HepG2 (cell line): ENCODE results near the gene CXCL9. TPM values are rescaled to one million over a fixed set of nuclear protein-coding genes. Genes with fewer than 3 reads are reported as not detected.
"Not testable (repeated sequence)": the region's sequence is repeated elsewhere in the genome, so short reads cannot be mapped to it uniquely, and the experiment has no call there.

Experiments used
- ATAC-seq: fragments of 200-7000 bp; cut with Tn5 transposase; 3 replicates; pipeline ENCODE4 v1.9.1; 2020; ENCODE audit warnings: mild to moderate bottlenecking, moderate library complexity
- BruUV-seq: library from RNA; stranded (reverse); fragments of 400-500 nt; replicated peaks from 2 replicates; lab custom pipeline; 2021; lab: Mats Ljungman, UMichigan
- CTCF ChIA-PET: fragments of 300-600 bp; formaldehyde crosslinking; extraction: SDS; loops from one replicate; lab custom pipeline; 2021; ENCODE audit warnings: low total read pairs, inconsistent platforms, low intra/inter-chr PET ratio; lab: Yijun Ruan, JAX
- POLR2A ChIA-PET: fragments of 350-600 bp; sonication (Branson Sonifier 250); formaldehyde crosslinking; loops from one replicate; lab custom pipeline; 2020; ENCODE audit warnings: antibody characterized with exemption, inconsistent platforms; lab: Yijun Ruan, JAX
- DNase-seq: peaks from one replicate; pipeline ENCODE4 v3.0.0-alpha.2; 2015; ENCODE audit warnings: low spot score
- FAIRE-seq: peaks from 3 replicates; lab custom pipeline; 2011; peaks lifted over from hg19 to GRCh38; lab: Jason Lieb, UNC
- H2AFZ ChIP-seq: one replicate; pipeline ENCODE4 v1.6.1; 2011; ENCODE audit warnings: low read length, inconsistent platforms
- H3K27ac ChIP-seq: fragments of 300-600 bp; 3 replicates; pipeline ENCODE4 v1.8.0; 2011; ENCODE audit warnings: mixed run types, mild to moderate bottlenecking, mixed read lengths, low read length, inconsistent platforms; ENCODE audit not compliant: insufficient read depth; ENCODE audit errors: extremely low read length
- H3K27me3 ChIP-seq, 2 experiments: fragments of 200-600 bp in 1 of 2; 2 replicates in 1 of 2; 3 replicates in 1 of 2; pipeline versions ENCODE4 v1.6.0 to v1.8.0; 2011; ENCODE audit warnings: low read length in 2 of 2, mild to moderate bottlenecking in 2 of 2, moderate library complexity in 2 of 2, inconsistent platforms in 1 of 2; ENCODE audit not compliant: insufficient read depth in 2 of 2, control insufficient read depth in 1 of 2
- H3K36me3 ChIP-seq, 2 experiments: fragments of 200-600 bp in 1 of 2; replicated peaks in 1 of 2; 2 replicates in 1 of 2; 3 replicates in 1 of 2; pipeline versions ENCODE4 v1.5.1 to v1.8.0; 2011; ENCODE audit warnings: low read length in 2 of 2, inconsistent platforms in 1 of 2; ENCODE audit not compliant: insufficient read depth in 2 of 2, control insufficient read depth in 1 of 2
- H3K4me1 ChIP-seq: 2 replicates; pipeline ENCODE4 v1.5.1; 2012; ENCODE audit warnings: low read length, inconsistent platforms; ENCODE audit not compliant: insufficient read depth
- H3K4me2 ChIP-seq: 2 replicates; pipeline ENCODE4 v1.6.0; 2011; ENCODE audit warnings: low read depth, low read length, inconsistent platforms
- H3K4me3 ChIP-seq, 3 experiments: fragments of 200-600 bp in 1 of 3; sonication (generic), shearing (Covaris generic) in 1 of 3; replicated peaks in 1 of 3; 2 replicates each; pipeline ENCODE4 v1.5.1; 2011 to 2016; ENCODE audit warnings: low read length in 3 of 3, inconsistent platforms in 2 of 3, low read depth in 2 of 3, mild to moderate bottlenecking in 2 of 3, control low read depth in 1 of 3, mixed read lengths in 1 of 3; ENCODE audit not compliant: insufficient read depth in 1 of 3
- H3K79me2 ChIP-seq: one replicate; pipeline ENCODE4 v1.6.1; 2011; ENCODE audit warnings: low read length, inconsistent platforms; ENCODE audit not compliant: insufficient read depth
- H3K9ac ChIP-seq: 2 replicates; pipeline ENCODE4 v1.6.0; 2011; ENCODE audit warnings: mild to moderate bottlenecking, low read depth, low read length, inconsistent platforms; ENCODE audit not compliant: insufficient read depth
- H3K9me3 ChIP-seq: 2 replicates; pipeline ENCODE4 v1.5.1; 2012; ENCODE audit warnings: mild to moderate bottlenecking, low read length
- H4K20me1 ChIP-seq: 2 replicates; pipeline ENCODE4 v1.6.0; 2011; ENCODE audit warnings: inconsistent platforms, mild to moderate bottlenecking, low read length, moderate library complexity; ENCODE audit not compliant: insufficient read depth
- HMGXB3 ChIP-seq: sonication (generic); formaldehyde crosslinking; IDR thresholded peaks from 2 replicates; pipeline ENCODE4 v1.4.0; 2020; ENCODE audit warnings: missing genetic modification reagents, borderline replicate concordance
- POGZ ChIP-seq: sonication (generic); formaldehyde crosslinking; IDR thresholded peaks from 2 replicates; pipeline ENCODE4 v1.4.0; 2020; ENCODE audit warnings: mild to moderate bottlenecking, missing genetic modification reagents
- SMARCC2 ChIP-seq: fragments of 450-650 bp; IDR thresholded peaks from 2 replicates; pipeline ENCODE4 v1.6.1; 2017; ENCODE audit warnings: antibody characterized with exemption, mild to moderate bottlenecking
- ZBTB10 ChIP-seq: sonication (generic); formaldehyde crosslinking; IDR thresholded peaks from 2 replicates; pipeline ENCODE4 v1.4.0; 2020; ENCODE audit warnings: missing genetic modification reagents, borderline replicate concordance
- ZNF232 ChIP-seq: sonication (generic); formaldehyde crosslinking; IDR thresholded peaks from 2 replicates; pipeline ENCODE4 v1.4.0; 2020; ENCODE audit warnings: missing genetic modification reagents, borderline replicate concordance
- ZNF766 ChIP-seq: sonication (generic); formaldehyde crosslinking; IDR thresholded peaks from 2 replicates; pipeline ENCODE4 v1.5.0; 2020; ENCODE audit warnings: missing genetic modification reagents, borderline replicate concordance
- ZSCAN30 ChIP-seq: sonication (generic); formaldehyde crosslinking; IDR thresholded peaks from 2 replicates; pipeline ENCODE4 v1.5.0; 2020; ENCODE audit warnings: mild to moderate bottlenecking, missing genetic modification reagents
- ZXDC ChIP-seq: sonication (generic); formaldehyde crosslinking; IDR thresholded peaks from 2 replicates; pipeline ENCODE4 v1.5.0; 2020; ENCODE audit warnings: mild to moderate bottlenecking, missing genetic modification reagents
- WGBS: methylation state at CpG from one replicate; pipeline ENCODE4 v1.1.6; 2017; ENCODE audit warnings: low lambda C conversion rate; 5-methylcytosine and 5-hydroxymethylcytosine counted together
- in situ Hi-C: cut with HindIII; loops from 2 replicates; pipeline ENCODE4 v1.10.0; 2017; ENCODE audit warnings: low pct_unique_long_range_greater_than_20kb; ENCODE audit not compliant: extremely low pct_ligation_motif_present
- intact Hi-C: fragments of 100-400 bp; cut with micrococcal nuclease; formaldehyde crosslinking; loops from one replicate; pipeline ENCODE4 v1.10.0; 2022; ENCODE audit not compliant: unreplicated experiment
- polyA plus RNA-seq, 8 experiments: library from polyadenylated mRNA; depleted of rRNA in 3 of 8; stranded (reverse) in 7 of 8; unstranded in 1 of 8; fragments of >200 nt; fragmentation: Illumina TruSeq in 4 of 8; extraction: Trizol in 4 of 8; gene quantifications; 2 replicates each; pipeline versions ENCODE4 v1.2.1 to v1.2.3, GENCODE V29; 2011 to 2016; ENCODE audit warnings: low read depth in 4 of 8, missing spikeins in 1 of 8, mixed read lengths in 1 of 8; ENCODE audit not compliant: insufficient read depth in 1 of 8
- total RNA-seq, 5 experiments: library from RNA; depleted of rRNA; stranded (reverse); fragments of >200 nt; fragmentation: Illumina TruSeq; extraction: Trizol; gene quantifications; 2 replicates each; pipeline ENCODE4 v1.2.3, GENCODE V29; 2016; ENCODE audit warnings: low read depth in 1 of 5

CXCL9 gene
- total and polyA plus RNA-seq, 2 of the 13 experiments (the other 11 are each of a cell fraction or from before 2014, with no cell fraction given): not detected

- CTCF ChIA-PET, POLR2A ChIA-PET, intact Hi-C loops, BruUV-seq, in situ Hi-C loops, H3K4me1 ChIP-seq, H3K9ac ChIP-seq, H3K4me3 ChIP-seq, H2AFZ ChIP-seq, H4K20me1 ChIP-seq, H3K9me3 ChIP-seq, ATAC-seq, H3K27ac ChIP-seq, DNase-seq, H3K4me2 ChIP-seq, H3K79me2 ChIP-seq, FAIRE-seq, H3K27me3 ChIP-seq: not testable (repeated sequence)
- 98% methylated on average over 5 of the region's 5 CpGs for WGBS
- H3K36me3 ChIP-seq: peaks cover 24 to 77% of the 10 kb centered on the region in 2 experiments
Observed at GRCh38 chr4:75954811-75955210, 52.5 kb downstream of the CXCL9 start.

- WGBS: 100% methylated on average over 2 of the region's 2 CpGs
- DNase-seq: no peak
- no peak overlapping the region for H3K4me2 ChIP-seq
- BruUV-seq: no TSS peak
- H4K20me1 ChIP-seq: no peaks in the 10 kb centered on the region
- no peak for FAIRE-seq
- H3K4me3 ChIP-seq: no peak overlapping the region
- no peak overlapping the region for H2AFZ ChIP-seq
- ChIA-PET POLR2A (no interaction called here), CTCF (no interaction called here)
- no peaks in the 10 kb centered on the region for H3K27me3 ChIP-seq
- no peaks in the 10 kb centered on the region for H3K79me2 ChIP-seq
- ATAC-seq: no peak
- H3K36me3 ChIP-seq: peaks cover 20 to 69% of the 10 kb centered on the region in 2 experiments
- no peak overlapping the region for H3K9ac ChIP-seq
- intact Hi-C loops: no loop called here
- H3K27ac ChIP-seq: no peak overlapping the region
- in situ Hi-C loops: no loop called here
- H3K9me3 ChIP-seq: no peaks in the 10 kb centered on the region
- 0 out of 2 replicates have a peak, but pooled peaks cover 6% of the 10 kb centered on the region for H3K4me1 ChIP-seq
- TF ChIP-seq ZBTB10 (CRISPR knock-in tag) (no peak), HMGXB3 (CRISPR knock-in tag) (no peak), SMARCC2 (no peak), ZXDC (CRISPR knock-in tag) (no peak), ZSCAN30 (CRISPR knock-in tag) (no peak), POGZ (CRISPR knock-in tag) (no peak), ZNF232 (CRISPR knock-in tag) (no peak), ZNF766 (CRISPR knock-in tag) (no peak)
Observed at GRCh38 chr4:75953509-75953908, 53.8 kb downstream of the CXCL9 start.
